Measurements from ENCODE around the gene KRT78.
"Not testable (repeated sequence)": the region's sequence is repeated elsewhere in the genome, so short reads cannot be mapped to it uniquely, and the experiment has no call there.

The KRT78 gene

GRCh38 chr12:52873832-52874572 is 25.2 kb upstream of the KRT78 start:
- in situ Hi-C loops (cut with MboI; ENCODE audit: low pct_unique_long_range_greater_than_20kb, low sequenced_read_pairs): loop anchor here (10.0 kb wide), 3 partner anchors 289 to 719 kb away; no protein-coding TSS in a partner anchor
- peak; percentile 62 for DNase-seq

GRCh38 chr12:52873513-52873831 is 24.7 kb upstream of the KRT78 start:
- no peak for DNase-seq
- in situ Hi-C loops (cut with MboI; ENCODE audit: low pct_unique_long_range_greater_than_20kb, low sequenced_read_pairs): loop anchor here (10.0 kb wide), 3 partner anchors 289 to 719 kb away; no protein-coding TSS in a partner anchor

GRCh38 chr12:52872644-52873389 is 24.0 kb upstream of the KRT78 start:
- no peak for DNase-seq
- in situ Hi-C loops (cut with MboI; ENCODE audit: low pct_unique_long_range_greater_than_20kb, low sequenced_read_pairs): loop anchor here (10.0 kb wide), 3 partner anchors 288 to 718 kb away; no protein-coding TSS in a partner anchor

GRCh38 chr12:52871291-52872039 is 22.7 kb upstream of the KRT78 start:
- in situ Hi-C loops (cut with MboI; ENCODE audit: low pct_unique_long_range_greater_than_20kb, low sequenced_read_pairs): loop anchor here (10.0 kb wide), 3 partner anchors 287 to 717 kb away; no protein-coding TSS in a partner anchor
- no peak for DNase-seq

GRCh38 chr12:52870361-52871290 is 21.8 kb upstream of the KRT78 start:
- peak; percentile 79 for DNase-seq
- in situ Hi-C loops (cut with MboI; ENCODE audit: low pct_unique_long_range_greater_than_20kb, low sequenced_read_pairs): loop anchor here (10.0 kb wide), 3 partner anchors 286 to 716 kb away; no protein-coding TSS in a partner anchor

GRCh38 chr12:52867642-52868041 is 18.8 kb upstream of the KRT78 start:
- in situ Hi-C loops (cut with MboI; ENCODE audit: low pct_unique_long_range_greater_than_20kb, low sequenced_read_pairs): no loop called here
- DNase-seq: no peak

- in situ Hi-C loops (cut with MboI; ENCODE audit: low pct_unique_long_range_greater_than_20kb, low sequenced_read_pairs): no loop called here
- DNase-seq: no peak
Observed at GRCh38 chr12:52867152-52867551, 18.4 kb upstream of the KRT78 start.

- in situ Hi-C loops (cut with MboI; ENCODE audit: low pct_unique_long_range_greater_than_20kb, low sequenced_read_pairs): no loop called here
- peak; percentile 72 for DNase-seq
Observed at GRCh38 chr12:52865090-52865944, 16.5 kb upstream of the KRT78 start.

- DNase-seq: no peak
- in situ Hi-C loops (cut with MboI; ENCODE audit: low pct_unique_long_range_greater_than_20kb, low sequenced_read_pairs): no loop called here
Observed at GRCh38 chr12:52862023-52862422, 13.2 kb upstream of the KRT78 start.

- no peak for DNase-seq
- in situ Hi-C loops (cut with MboI; ENCODE audit: low pct_unique_long_range_greater_than_20kb, low sequenced_read_pairs): no loop called here
Observed at GRCh38 chr12:52861511-52861910, 12.7 kb upstream of the KRT78 start.

- in situ Hi-C loops (cut with MboI; ENCODE audit: low pct_unique_long_range_greater_than_20kb, low sequenced_read_pairs): no loop called here
- DNase-seq: no peak
Observed at GRCh38 chr12:52860102-52860823, 11.5 kb upstream of the KRT78 start.

- in situ Hi-C loops (cut with MboI; ENCODE audit: low pct_unique_long_range_greater_than_20kb, low sequenced_read_pairs): no loop called here
- DNase-seq: no peak
Observed at GRCh38 chr12:52857500-52857899, 8.7 kb upstream of the KRT78 start.

- in situ Hi-C loops (cut with MboI; ENCODE audit: low pct_unique_long_range_greater_than_20kb, low sequenced_read_pairs): no loop called here
- no peak for DNase-seq
Observed at GRCh38 chr12:52856787-52857186, 8.0 kb upstream of the KRT78 start.

- in situ Hi-C loops (cut with MboI; ENCODE audit: low pct_unique_long_range_greater_than_20kb, low sequenced_read_pairs); DNase-seq: not testable (repeated sequence)
Observed at GRCh38 chr12:52856077-52856476, 7.3 kb upstream of the KRT78 start.

GRCh38 chr12:52851787-52852186 is 3.0 kb upstream of the KRT78 start:
- no peak for DNase-seq
- in situ Hi-C loops (cut with MboI; ENCODE audit: low pct_unique_long_range_greater_than_20kb, low sequenced_read_pairs): no loop called here

GRCh38 chr12:52850681-52851080 is 1.9 kb upstream of the KRT78 start:
- in situ Hi-C loops (cut with MboI; ENCODE audit: low pct_unique_long_range_greater_than_20kb, low sequenced_read_pairs): no loop called here
- DNase-seq: no peak

- in situ Hi-C loops (cut with MboI; ENCODE audit: low pct_unique_long_range_greater_than_20kb, low sequenced_read_pairs): no loop called here
Observed at GRCh38 chr12:52849511-52849910, 717 bp upstream of the KRT78 start.

More at GRCh38 chr12:52849511-52849910, 717 bp upstream of the KRT78 start:
- no peak for DNase-seq

Data from KBM-7 (cell line).